ENCODE measurements around the gene SSH2.

SSH2 gene

GRCh38 chr17:29595943-29596774 is 333.9 kb downstream of the SSH2 start:
- no peak for DNase-seq

GRCh38 chr17:29595107-29595942 is 334.7 kb downstream of the SSH2 start:
- no peak for DNase-seq

DNA sequence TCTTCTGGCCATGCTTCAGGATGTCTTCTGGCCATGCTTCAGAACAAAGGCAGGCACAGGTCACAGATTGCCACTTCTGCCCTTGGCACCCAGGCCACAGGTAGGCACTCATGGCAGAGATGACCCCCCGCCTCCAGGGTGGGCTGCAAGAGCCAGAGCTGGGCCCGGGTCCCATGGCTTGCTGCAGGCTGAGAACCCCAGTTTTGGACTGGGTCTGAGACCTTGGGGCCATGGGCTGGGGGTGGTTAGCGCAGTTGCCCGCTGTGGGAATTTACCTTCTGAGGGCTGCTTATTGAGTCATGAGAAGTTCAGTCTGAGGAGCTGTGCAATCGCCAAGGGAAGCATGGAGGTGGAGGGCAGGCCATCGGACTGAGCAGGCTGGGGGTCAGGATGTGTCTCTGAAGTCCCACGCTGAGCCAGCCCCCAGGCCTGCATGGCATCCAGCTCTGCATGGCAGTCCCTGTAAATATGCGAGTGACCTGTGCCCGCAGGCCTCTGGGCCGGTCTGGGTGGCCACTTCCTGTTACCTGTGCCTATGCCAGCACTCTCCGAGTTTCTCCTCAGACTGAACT is 335.4 kb downstream of the SSH2 start:
- DNase-seq = no peak

DNA sequence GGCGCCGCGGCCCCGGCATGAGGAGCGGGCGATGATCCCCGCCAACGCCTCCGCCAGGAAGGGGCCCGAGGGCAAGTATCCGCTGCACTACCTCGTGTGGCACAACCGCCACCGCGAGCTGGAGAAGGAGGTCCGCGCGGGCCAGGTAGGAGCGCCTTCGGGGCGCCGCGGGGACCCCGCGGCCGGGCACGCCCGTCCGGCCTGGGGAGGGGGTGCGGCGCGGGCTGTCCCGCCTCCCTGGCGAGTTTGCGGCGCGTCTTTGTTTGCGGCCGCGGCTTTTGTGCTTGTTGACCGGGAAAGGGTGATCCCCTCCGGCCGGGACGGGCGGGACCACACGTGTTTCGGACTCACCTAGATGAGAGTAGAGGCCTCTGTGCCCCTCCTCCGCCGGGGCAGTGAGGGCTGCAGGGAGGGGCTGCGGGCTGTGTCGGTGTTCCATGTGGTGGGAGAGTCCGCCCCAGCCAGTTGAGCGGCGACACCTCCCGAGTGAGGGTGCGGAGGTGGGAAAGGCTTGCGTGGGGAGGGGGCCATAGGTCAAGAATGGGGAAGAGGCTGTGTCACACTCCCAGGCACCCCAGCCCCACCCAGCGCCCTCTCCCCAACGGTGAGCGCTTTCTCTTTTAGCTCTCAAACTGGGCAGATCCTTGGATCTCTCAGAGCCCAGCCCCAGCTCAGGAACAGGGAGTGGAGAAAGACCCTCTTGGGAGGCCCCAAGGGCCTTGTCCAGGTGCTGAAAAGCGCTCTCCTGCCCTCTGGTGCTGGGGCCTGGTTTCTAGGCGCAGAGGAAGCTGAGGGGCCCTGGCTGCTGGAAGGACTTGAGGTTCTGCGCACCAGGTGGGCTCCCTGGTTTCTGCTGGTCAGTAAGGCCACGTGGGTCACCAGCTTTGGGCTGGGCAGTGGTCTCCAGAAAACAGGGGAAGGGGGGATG is 336.2 kb downstream of the SSH2 start:
- peak in 1 of 2 experiments; percentile 38 for DNase-seq

DNA sequence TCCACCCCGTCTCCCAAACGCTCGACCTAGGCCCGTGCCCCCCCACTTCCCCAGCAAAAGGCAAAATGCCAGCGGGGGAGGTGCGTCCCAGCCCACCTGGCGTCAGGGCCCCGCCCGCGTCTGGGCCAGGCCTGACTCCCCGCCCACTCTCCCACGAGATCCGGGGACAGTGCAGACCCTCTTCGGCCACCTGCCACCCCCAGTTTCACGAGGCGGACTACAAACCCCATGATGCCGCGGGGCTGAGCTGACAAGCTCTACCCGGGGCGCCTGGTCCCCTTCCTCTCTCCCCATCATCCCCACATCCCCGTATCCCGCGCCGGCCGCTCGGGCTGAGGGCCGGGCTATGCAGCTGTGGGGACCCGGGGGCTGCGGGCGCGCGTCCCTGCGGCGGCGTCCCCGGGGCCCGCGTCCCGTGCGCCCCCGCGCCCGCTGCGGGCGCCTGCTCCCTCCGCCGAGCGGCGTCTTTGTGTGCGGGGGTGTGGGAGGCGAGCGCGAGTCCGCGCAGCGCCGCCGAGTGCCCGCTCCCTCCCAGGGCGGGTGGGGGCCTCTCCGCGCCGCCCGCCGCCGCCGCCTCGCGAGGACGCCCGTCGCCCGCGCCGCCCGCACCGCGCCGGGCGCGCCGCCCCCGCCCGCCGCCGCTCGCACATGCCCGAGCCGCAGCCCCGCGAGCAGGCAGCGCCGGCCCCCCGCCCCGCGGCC is 337.0 kb downstream of the SSH2 start, which contains the start of gene ANKRD13B:
TSS of gene ANKRD13B (plus strand) at position 283 of the 702 bp plus-strand sequence. CDS start 490 bp downstream, outside the sequence.
- peak; percentile 57 to 70 for DNase-seq

GRCh38 chr17:29591737-29592608 is 338.1 kb downstream of the SSH2 start:
- DNase-seq = peak; percentile 90 to 93

- peak; percentile 56 to 62 for DNase-seq
Measured at GRCh38 chr17:29591146-29591736, 338.8 kb downstream of the SSH2 start.

DNA sequence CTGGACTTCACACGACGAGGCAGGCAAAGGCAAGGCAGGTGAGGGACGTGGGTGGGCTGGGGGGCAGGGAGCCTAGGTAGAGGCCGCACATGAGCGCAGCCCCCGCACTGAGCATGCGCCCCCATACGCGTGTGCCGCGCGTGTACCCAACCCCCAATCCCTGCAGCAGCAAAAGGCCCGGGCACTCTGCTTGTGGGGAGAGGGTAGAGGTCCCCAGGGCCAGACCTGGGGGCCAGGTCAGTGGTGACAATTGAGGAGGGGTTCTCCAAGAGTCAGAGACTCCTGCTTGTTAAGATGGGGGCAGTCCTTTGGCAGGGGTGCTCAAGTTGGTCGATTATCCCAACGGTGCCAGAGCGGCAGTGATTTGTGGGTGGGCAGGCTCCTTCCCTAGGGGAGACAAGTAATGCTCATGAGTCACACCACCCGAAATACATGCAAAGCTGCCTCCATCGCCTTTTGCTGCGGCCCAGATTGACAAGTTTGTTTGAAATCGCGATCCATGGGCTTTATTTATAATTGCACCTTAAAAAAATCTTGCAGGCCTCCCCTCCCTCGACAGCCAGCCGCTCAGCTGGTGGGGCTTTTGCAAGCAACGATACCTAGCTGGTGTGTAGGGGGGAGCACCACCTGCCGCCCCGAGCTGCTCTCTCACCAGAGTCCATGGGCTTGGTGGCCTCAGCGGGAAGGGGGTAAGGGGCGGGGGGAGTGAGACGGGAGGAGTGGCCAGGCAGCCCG is 339.4 kb downstream of the SSH2 start:
- DNase-seq = no peak

DNA sequence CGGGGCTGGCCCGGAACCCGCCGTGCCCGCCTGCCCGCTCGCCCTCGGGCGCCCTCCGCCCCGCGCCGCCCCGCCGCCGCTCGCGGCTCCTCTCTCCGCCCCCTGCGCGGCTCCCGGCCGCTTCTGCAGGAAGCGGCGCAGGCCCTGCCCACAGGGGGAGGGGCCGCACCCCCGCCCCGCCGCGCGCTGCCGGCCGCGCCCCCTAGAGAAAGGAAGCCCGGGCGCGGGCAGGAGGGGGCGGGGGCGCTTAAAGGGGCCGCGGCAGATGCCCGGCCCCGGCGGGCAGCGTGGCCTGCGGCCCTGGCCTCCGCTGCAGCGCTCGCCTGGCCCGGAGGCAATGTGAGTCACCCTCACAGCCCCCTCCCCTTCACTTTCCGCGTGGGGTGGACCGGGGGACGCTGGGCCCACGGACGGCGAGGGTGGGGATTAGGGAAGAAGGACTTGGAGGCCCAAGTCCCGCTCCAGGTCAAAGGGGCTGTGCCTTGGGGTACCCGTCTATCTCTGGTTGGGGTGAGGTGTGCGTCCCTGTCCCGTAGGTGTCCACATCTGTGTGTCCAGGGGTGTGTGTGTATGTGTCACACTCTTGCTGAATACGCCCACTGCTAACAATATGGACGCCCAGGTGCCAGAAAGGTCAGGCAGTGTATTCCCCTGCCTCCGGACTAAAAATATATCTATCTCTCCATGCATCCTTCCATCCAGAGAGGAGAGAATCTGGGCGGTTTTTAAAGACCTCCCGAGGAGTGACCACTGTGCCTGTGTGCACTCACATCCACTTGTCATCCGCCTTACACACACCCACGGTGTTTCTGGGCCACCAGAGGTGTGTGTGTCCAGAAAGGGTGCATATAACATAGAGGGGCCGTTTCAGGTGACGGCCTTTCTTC is 340.3 kb downstream of the SSH2 start, which contains the start of gene GIT1:
TSS of gene GIT1 (minus strand) at position 125 of the 887 bp plus-strand sequence. CDS start 270 bp downstream, outside the sequence.
- peak; percentile 77 to 84 for DNase-seq

- DNase-seq = peak; percentile 50 to 61
Measured at GRCh38 chr17:29588562-29589411, 341.2 kb downstream of the SSH2 start.

- DNase-seq = no peak
Measured at GRCh38 chr17:29588017-29588561, 341.9 kb downstream of the SSH2 start.

- no peak for DNase-seq
Measured at GRCh38 chr17:29587591-29587990, 342.4 kb downstream of the SSH2 start.

GRCh38 chr17:29586676-29587469 is 343.2 kb downstream of the SSH2 start:
- no peak for DNase-seq

DNA sequence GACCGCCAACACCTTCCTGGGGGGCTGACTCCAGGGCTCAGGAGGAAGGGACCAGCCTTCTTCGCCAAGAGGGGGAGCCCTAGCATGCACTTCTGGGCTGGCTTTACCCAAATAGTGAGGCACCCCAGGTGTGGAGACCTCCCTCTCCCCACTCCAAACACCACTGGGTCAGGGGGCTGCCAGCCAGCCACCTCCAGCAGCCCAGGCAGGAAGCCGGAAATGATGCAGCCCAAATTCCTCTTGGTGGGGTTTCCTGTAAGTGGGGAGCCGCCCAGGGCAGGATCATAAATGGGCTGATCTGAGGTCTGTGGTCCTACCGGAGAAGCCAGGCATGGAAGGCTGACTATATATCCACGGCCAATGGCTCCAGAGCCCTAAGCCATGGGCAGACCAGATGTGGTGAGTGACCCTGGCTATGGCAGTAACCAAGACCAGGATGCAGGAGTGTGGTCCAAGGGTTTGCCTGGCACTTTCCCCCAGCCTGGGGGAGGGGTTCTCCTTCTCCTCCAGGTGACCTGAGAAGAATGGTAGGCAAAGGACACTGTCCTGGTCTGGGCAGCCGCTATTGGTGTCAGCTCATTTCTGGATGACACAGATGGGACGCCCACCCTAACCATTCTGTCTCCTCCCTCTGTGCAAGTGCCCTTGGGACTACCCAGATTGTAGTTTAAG is 344.8 kb downstream of the SSH2 start:
- peak in 1 of 2 experiments; percentile 36 for DNase-seq

DNA sequence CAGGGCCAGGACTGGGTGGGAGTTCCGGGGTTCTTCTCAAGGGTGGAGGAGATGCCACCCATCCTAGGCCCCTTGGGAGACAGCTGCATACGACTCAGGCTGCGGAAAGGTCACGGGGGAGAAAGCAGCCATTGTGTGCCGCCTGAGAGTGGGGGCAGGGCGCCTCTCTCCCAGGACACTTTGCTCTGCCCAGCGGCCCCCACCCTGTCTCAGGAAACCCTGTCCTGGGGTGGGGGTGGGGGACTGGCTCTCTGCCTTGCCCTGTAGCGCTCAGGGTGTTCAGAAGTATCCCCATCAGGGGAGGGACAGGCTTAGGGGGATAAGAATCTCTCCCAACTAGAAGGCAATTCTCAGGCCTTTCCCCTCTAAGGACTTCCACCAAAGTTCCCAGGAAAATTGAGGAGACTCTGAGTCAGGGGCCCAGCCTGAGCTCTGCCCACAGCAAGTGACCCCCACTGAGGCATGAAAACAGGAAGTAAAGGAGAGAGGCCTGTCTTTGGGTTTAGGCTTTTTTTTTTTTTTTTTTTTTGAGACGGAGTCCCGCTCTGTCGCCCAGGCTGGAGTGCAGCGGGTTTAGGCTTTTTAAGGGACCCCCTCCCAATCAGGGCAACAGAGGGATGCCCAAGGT is 345.5 kb downstream of the SSH2 start:
- DNase-seq = no peak
